ENCODE results near the gene TEC. TPM values are rescaled to one million over a fixed set of nuclear protein-coding genes. Genes with fewer than 3 reads are reported as not detected.

The TEC gene
- total RNA-seq, 1 donor from 2014 or later = 1.4 TPM

GRCh38 chr4:48248559-48248953 lies 21.1 kb downstream of the TEC start:
- DNase-seq (ENCODE audit: low read depth) = no peak
- H3K4me3 ChIP-seq (ENCODE audit: low read depth, low read length) = no peak overlapping the region
- TF ChIP-seq, protein P1, sequence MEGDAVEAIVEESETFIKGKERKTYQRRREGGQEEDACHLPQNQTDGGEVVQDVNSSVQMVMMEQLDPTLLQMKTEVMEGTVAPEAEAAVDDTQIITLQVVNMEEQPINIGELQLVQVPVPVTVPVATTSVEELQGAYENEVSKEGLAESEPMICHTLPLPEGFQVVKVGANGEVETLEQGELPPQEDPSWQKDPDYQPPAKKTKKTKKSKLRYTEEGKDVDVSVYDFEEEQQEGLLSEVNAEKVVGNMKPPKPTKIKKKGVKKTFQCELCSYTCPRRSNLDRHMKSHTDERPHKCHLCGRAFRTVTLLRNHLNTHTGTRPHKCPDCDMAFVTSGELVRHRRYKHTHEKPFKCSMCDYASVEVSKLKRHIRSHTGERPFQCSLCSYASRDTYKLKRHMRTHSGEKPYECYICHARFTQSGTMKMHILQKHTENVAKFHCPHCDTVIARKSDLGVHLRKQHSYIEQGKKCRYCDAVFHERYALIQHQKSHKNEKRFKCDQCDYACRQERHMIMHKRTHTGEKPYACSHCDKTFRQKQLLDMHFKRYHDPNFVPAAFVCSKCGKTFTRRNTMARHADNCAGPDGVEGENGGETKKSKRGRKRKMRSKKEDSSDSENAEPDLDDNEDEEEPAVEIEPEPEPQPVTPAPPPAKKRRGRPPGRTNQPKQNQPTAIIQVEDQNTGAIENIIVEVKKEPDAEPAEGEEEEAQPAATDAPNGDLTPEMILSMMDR (conservative IDR thresholded peaks at IDR 0.05; ENCODE audit: low read depth, low read length) = no peak

DNA sequence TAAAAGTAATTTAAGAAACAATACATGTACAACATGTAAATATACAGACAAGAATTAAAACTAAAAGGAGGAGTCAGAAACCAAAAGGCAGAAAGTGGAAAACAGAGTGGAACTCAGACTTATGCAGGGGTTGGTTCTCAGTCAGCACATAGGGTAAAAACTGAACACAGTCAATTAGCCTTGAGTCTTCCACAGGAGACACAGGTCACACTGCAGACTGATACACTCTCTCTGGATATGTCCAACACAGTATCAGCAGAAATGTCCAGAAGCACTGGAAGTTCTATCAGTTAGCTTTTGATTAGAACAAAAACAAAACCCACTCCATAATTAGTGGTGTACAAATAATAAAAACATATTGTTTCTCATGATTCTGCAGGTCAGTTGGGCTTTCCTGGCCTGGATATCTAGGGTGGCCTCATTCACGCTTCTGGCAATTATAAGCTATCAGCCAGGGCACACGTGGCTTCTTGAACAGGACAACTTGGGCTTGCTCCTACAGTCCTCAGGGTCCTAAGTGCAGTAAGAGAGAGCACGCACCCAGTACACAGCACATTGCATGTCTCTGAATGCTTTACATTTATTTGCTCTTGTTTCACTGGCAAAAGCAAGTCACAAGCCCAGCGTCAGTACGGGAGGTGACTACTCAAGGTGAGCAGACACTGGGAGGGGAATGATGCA lies 21.6 kb downstream of the TEC start:
- no peak for DNase-seq (ENCODE audit: low read depth)
- TF ChIP-seq, protein P1 (conservative IDR thresholded peaks at IDR 0.05; ENCODE audit: low read depth, low read length) = no peak
- no peak overlapping the region for H3K4me3 ChIP-seq (ENCODE audit: low read depth, low read length)

DNA sequence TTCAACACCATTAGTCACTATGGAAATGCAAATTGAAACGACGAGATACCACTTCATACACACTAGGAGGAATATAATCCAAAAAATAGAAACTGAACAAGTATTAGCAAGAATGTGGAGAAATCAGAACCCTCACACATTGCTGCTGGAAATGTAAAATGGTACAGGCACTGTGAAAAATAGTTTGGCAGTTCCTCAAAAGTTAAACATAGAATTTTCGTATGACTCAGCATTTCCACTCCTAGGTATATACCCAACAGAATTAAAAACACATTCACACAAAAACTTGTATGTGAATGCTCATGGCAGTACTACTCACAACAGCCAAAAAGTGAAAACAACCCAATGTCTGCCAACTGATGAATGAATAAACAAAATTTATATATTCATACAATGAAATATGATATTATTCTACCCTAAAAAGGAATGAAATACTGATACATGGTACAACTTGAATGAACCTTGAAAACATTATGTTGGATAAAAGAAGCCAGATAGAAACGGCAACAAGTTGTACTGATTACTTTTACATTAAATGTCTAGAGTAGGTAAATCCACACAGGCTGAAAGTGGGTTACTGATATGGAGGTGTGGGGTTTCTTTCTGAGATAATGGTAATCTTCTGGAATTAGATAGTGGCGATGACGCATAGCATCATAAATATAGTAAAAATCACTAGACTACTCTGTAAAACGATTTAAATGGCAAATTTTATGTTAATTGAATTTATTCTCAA lies 22.3 kb downstream of the TEC start:
- DNase-seq (ENCODE audit: low read depth) = no peak
- H3K4me3 ChIP-seq (ENCODE audit: low read depth, low read length) = no peak overlapping the region
- TF ChIP-seq, protein P1 (conservative IDR thresholded peaks at IDR 0.05; ENCODE audit: low read depth, low read length) = no peak

DNA sequence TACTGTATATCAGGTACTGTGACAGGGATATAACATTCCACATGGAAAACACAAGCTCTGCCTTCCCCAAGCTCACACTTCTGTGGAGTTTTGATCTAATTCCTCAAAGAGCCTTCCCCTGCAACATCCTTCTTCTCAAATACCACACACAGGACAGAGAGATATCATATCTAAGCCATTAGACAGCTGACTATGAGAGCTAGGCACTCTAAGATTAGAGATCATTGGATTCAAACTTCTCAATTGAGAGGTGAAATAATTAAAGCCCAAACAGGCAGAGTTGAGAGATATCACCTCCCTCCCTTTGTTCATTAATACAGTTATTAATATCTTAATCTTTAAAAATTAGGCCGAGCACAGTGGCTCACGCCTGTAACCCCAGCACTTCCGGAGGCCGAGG lies 25.0 kb downstream of the TEC start:
- DNase-seq (ENCODE audit: low read depth) = no peak
- H3K4me3 ChIP-seq (ENCODE audit: low read depth, low read length) = no peak overlapping the region
- TF ChIP-seq, protein P1 (conservative IDR thresholded peaks at IDR 0.05; ENCODE audit: low read depth, low read length) = no peak

- TF ChIP-seq, protein P1 (conservative IDR thresholded peaks at IDR 0.05; ENCODE audit: low read depth, low read length) = no peak
These were observed 25.8 kb downstream of the TEC start for GRCh38 chr4:48243887-48244286.

DNA sequence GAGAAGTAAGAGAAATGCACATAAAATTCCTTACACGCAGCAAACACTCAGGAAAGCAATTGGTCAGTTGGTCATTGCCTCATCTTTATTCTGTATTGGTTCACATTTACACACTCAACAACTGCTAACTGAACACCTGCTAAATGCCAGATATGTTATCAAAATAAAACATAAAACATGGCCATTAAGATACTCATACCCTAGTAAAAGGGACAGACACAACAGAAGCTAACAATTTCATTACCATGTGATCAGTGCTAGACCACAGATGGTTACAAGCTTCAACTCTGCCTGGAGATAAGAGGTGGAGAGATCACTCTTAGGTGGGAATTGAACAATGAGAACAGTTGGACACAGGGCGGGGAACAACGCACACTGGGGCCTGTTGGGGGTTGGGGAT lies 26.2 kb downstream of the TEC start:
- H3K4me3 ChIP-seq (ENCODE audit: low read depth, low read length) = no peak overlapping the region
- no peak for DNase-seq (ENCODE audit: low read depth)
- TF ChIP-seq, protein P1 (conservative IDR thresholded peaks at IDR 0.05; ENCODE audit: low read depth, low read length) = no peak

More at GRCh38 chr4:48243887-48244286, 25.8 kb downstream of the TEC start:
- H3K4me3 ChIP-seq (ENCODE audit: low read depth, low read length) = no peak overlapping the region
- DNase-seq (ENCODE audit: low read depth) = no peak

Measured in epithelial cell of proximal tubule (primary cell).